CD14-positive monocyte (primary cell): ENCODE measurements around the gene PHF23. TPM values are rescaled to one million over a fixed set of nuclear protein-coding genes. Genes with fewer than 3 reads are reported as not detected.

Experiments used
- DNase-seq, 3 donors: peaks; one replicate each; pipeline ENCODE4 v3.0.0-alpha.2; 2011 to 2022
- H2AFZ ChIP-seq: 2 replicates; pipeline ENCODE4 v1.6.0; 2012; ENCODE audit warnings: mild to moderate bottlenecking, low read depth, low read length, inconsistent platforms; ENCODE audit not compliant: insufficient read depth, poor library complexity, severe bottlenecking
- H3K27ac ChIP-seq, 2 donors: 1 replicate in 1 of 2; 2 replicates in 1 of 2; pipeline ENCODE4 v1.5.1; 2012 to 2013; ENCODE audit warnings: low read length in 2 of 2, control low read depth in 1 of 2, inconsistent platforms in 1 of 2, low read depth in 1 of 2, mild to moderate bottlenecking in 1 of 2
- H3K27me3 ChIP-seq, 2 donors: one replicate each; pipeline versions ENCODE4 v1.6.0 to v1.6.1; 2011 to 2013; ENCODE audit warnings: low read length in 2 of 2; ENCODE audit not compliant: control insufficient read depth in 2 of 2, insufficient read depth in 2 of 2
- H3K36me3 ChIP-seq, 2 donors: replicated peaks in 1 of 2; 1 replicate in 1 of 2; 2 replicates in 1 of 2; pipeline versions ENCODE4 v1.5.1 to v1.6.1; 2012 to 2013; ENCODE audit warnings: low read length in 2 of 2, control low read depth in 1 of 2, inconsistent platforms in 1 of 2, mild to moderate bottlenecking in 1 of 2; ENCODE audit not compliant: insufficient read depth in 2 of 2, control insufficient read depth in 1 of 2
- H3K4me1 ChIP-seq, 2 donors: 1 replicate in 1 of 2; 2 replicates in 1 of 2; pipeline versions ENCODE4 v1.5.1 to v1.6.1; 2012 to 2013; ENCODE audit warnings: low read length in 2 of 2, control low read depth in 1 of 2, inconsistent platforms in 1 of 2, mild to moderate bottlenecking in 1 of 2, moderate library complexity in 1 of 2; ENCODE audit not compliant: insufficient read depth in 2 of 2, control insufficient read depth in 1 of 2
- H3K4me2 ChIP-seq: replicated peaks from 2 replicates; pipeline ENCODE3; 2012; ENCODE audit warnings: low read length, moderate library complexity, mild to moderate bottlenecking; ENCODE audit not compliant: poor library complexity, severe bottlenecking; ENCODE audit errors: extremely low read depth
- H3K4me3 ChIP-seq, 3 experiments: fragments of 200-600 bp in 1 of 3; sonication (generic) in 1 of 3; replicated peaks in 1 of 3; 1 replicate in 2 of 3; 2 replicates in 1 of 3; pipeline ENCODE4 v1.5.1; 2011 to 2013; ENCODE audit warnings: low read length in 3 of 3, mild to moderate bottlenecking in 3 of 3, control low read depth in 2 of 3, low read depth in 2 of 3, inconsistent platforms in 1 of 3, moderate library complexity in 1 of 3
- H3K79me2 ChIP-seq: 2 replicates; pipeline ENCODE4 v1.6.0; 2012; ENCODE audit warnings: mild to moderate bottlenecking, control low read depth, inconsistent platforms, low read length, moderate library complexity; ENCODE audit not compliant: insufficient read depth
- H3K9ac ChIP-seq: 2 replicates; pipeline ENCODE4 v1.6.0; 2017; ENCODE audit warnings: low read length, mild to moderate bottlenecking; ENCODE audit not compliant: insufficient read depth, poor library complexity, severe bottlenecking
- H3K9me3 ChIP-seq, 2 donors: replicated peaks in 1 of 2; 1 replicate in 1 of 2; 2 replicates in 1 of 2; pipeline versions ENCODE4 v1.5.1 to v1.6.1; 2012 to 2013; ENCODE audit warnings: low read length in 2 of 2, control low read depth in 1 of 2; ENCODE audit not compliant: control insufficient read depth in 1 of 2, insufficient read depth in 1 of 2
- H4K20me1 ChIP-seq: 2 replicates; pipeline ENCODE4 v1.6.0; 2012; ENCODE audit warnings: mild to moderate bottlenecking, low read length, control low read depth, moderate library complexity; ENCODE audit not compliant: insufficient read depth
- H3K27ac Mint-ChIP-seq, 7 donors: one replicate each; pipeline ENCODE4 v1.8.0; 2020; ENCODE audit warnings: mild to moderate bottlenecking in 7 of 7, mixed read lengths in 7 of 7, moderate library complexity in 6 of 7, inconsistent platforms in 2 of 7
- H3K27me3 Mint-ChIP-seq, 3 donors: one replicate each; pipeline ENCODE4 v1.8.0; 2021 to 2022; ENCODE audit warnings: low read depth in 3 of 3, mild to moderate bottlenecking in 3 of 3, mixed read lengths in 3 of 3, moderate library complexity in 3 of 3, inconsistent platforms in 1 of 3
- H3K36me3 Mint-ChIP-seq, 2 donors: one replicate each; pipeline ENCODE4 v1.8.0; 2020; ENCODE audit warnings: mixed read lengths in 2 of 2, inconsistent platforms in 1 of 2, mild to moderate bottlenecking in 1 of 2
- H3K4me1 Mint-ChIP-seq: one replicate; pipeline ENCODE4 v1.8.0; 2020; ENCODE audit warnings: mild to moderate bottlenecking, mixed read lengths
- H3K4me3 Mint-ChIP-seq, 2 donors: one replicate each; pipeline ENCODE4 v1.8.0; 2020; ENCODE audit warnings: mild to moderate bottlenecking in 2 of 2, mixed read lengths in 2 of 2, moderate library complexity in 1 of 2
- H3K9me3 Mint-ChIP-seq, 7 donors: one replicate each; pipeline ENCODE4 v1.8.0; 2020 to 2022; ENCODE audit warnings: mixed read lengths in 7 of 7, mild to moderate bottlenecking in 6 of 7, moderate library complexity in 6 of 7, inconsistent platforms in 2 of 7
- CTCF ChIP-seq: fragments of 200-600 bp; IDR thresholded peaks from one replicate; pipeline ENCODE4 v1.8.0; 2022; ENCODE audit warnings: antibody characterized with exemption, mild to moderate bottlenecking
- WGBS: methylation state at CpG from one replicate; pipeline ENCODE4 v1.1.5; 2013; ENCODE audit warnings: missing lambda C conversion rate; ENCODE audit not compliant: insufficient coverage; 5-methylcytosine and 5-hydroxymethylcytosine counted together
- intact Hi-C, 2 donors: fragments of 100-400 bp; cut with micrococcal nuclease; formaldehyde crosslinking; loops; one replicate each; pipeline versions ENCODE4 v1.15.0 to v1.15.1; 2023
- polyA plus RNA-seq, 3 donors: library from polyadenylated mRNA; depleted of rRNA in 1 of 3; unstranded in 2 of 3; stranded (reverse) in 1 of 3; fragments of 300-500 nt in 2 of 3; fragments of >200 nt in 1 of 3; fragmentation: Illumina TruSeq in 2 of 3; gene quantifications; 1 replicate in 2 of 3; 2 replicates in 1 of 3; pipeline ENCODE4 v1.2.3, GENCODE V29; 2012 to 2021

Gene PHF23
- polyA plus RNA-seq, 3 donors = 12.0 to 18.0 (median 12.9) TPM

DNA sequence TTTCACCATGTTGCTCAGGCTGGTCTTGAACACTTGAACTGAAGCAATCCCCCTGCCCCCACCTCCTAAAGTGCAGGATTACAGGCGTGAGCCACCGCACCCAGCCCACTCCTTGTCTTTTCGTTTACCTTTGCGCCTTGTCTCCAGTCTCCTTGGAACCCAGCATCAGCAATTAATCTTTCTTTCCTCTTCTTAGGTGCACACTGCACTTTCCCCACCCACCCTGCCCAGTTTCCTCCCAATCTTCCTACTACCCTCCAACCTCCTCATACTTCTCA lies 24.5 kb upstream of the PHF23 start:
- H3K9ac ChIP-seq = no peak overlapping the region
- H3K4me2 ChIP-seq = peak overlapping the region; percentile 97
- H3K4me1 Mint-ChIP-seq = peaks cover 42% of the 10 kb centered on the region
- H3K36me3 Mint-ChIP-seq = peaks cover 11 to 15% of the 10 kb centered on the region in 2 donors
- peaks cover 0 to 7% of the 10 kb centered on the region in 2 donors for H3K9me3 ChIP-seq
- H3K27me3 Mint-ChIP-seq = peaks cover 44 to 81% (median 72%) of the 10 kb centered on the region in 3 donors
- H3K4me3 Mint-ChIP-seq = peak overlapping the region; percentile 73 to 97
- H4K20me1 ChIP-seq = no peaks in the 10 kb centered on the region
- H3K79me2 ChIP-seq = no peaks in the 10 kb centered on the region
- H3K4me3 ChIP-seq = peak overlapping the region in 2 of 3 experiments; percentile 39 to 81
- no peak for DNase-seq
- peaks cover 0 to 12% (median 9%) of the 10 kb centered on the region in 7 donors for H3K9me3 Mint-ChIP-seq
- H3K27me3 ChIP-seq = peaks cover 20 to 43% of the 10 kb centered on the region in 2 donors
- H2AFZ ChIP-seq = peak overlapping the region; percentile 71
- intact Hi-C loops = no loop called here
- no peak for TF ChIP-seq CTCF
- H3K27ac ChIP-seq = no peak overlapping the region
- peaks cover 31 to 44% of the 10 kb centered on the region in 2 donors for H3K4me1 ChIP-seq
- WGBS = 33% methylated on average over 2 of the region's 4 CpGs
- H3K36me3 ChIP-seq = peaks cover 0 to 9% of the 10 kb centered on the region in 2 donors
- H3K27ac Mint-ChIP-seq = no peak overlapping the region

GRCh38 chr17:7262935-7263800 lies 23.9 kb upstream of the PHF23 start:
- Histone ChIP-seq H3K27me3 (peaks cover 20 to 43% of the 10 kb centered on the region in 2 donors), H3K36me3 (peaks cover 5 to 15% of the 10 kb centered on the region in 2 donors)

More at GRCh38 chr17:7262935-7263800, 23.9 kb upstream of the PHF23 start:
- Histone ChIP-seq H4K20me1 (no peaks in the 10 kb centered on the region), H3K4me1 (peaks cover 31 to 45% of the 10 kb centered on the region in 2 donors), H3K79me2 (no peaks in the 10 kb centered on the region), H3K9ac (peak overlapping the region; percentile 28), H3K27ac (no peak overlapping the region), H3K9me3 (peaks cover 0 to 7% of the 10 kb centered on the region in 2 donors), H3K4me2 (peak overlapping the region; percentile 97), H3K4me3 (peak overlapping the region; percentile 39 to 81 (median 42)), H2AFZ (peak overlapping the region; percentile 71)
- no peak for TF ChIP-seq CTCF
- intact Hi-C loops = no loop called here
- peak in 2 of 3 donors; percentile 49 to 50 for DNase-seq
- Mint-ChIP-seq H3K9me3 (peaks cover 0 to 12% (median 9%) of the 10 kb centered on the region in 7 donors), H3K27ac (peak overlapping the region in 3 of 7 donors; percentile 5 to 50 (median 19)), H3K27me3 (peaks cover 44 to 79% (median 69%) of the 10 kb centered on the region in 3 donors), H3K4me1 (peaks cover 44% of the 10 kb centered on the region), H3K4me3 (peak overlapping the region; percentile 73 to 97), H3K36me3 (peaks cover 16 to 21% of the 10 kb centered on the region in 2 donors)
- 1% methylated on average over 19 of the region's 26 CpGs for WGBS
